ENCODE measurements around the gene TNNI2.

GRCh38 chr11:1819074-1819473 lies 19.7 kb upstream of the TNNI2 start:
- TF ChIP-seq CTCF (IDR thresholded peaks at IDR 0.05; ENCODE audit: low read depth, low read length) (no peak), POLR2A (IDR thresholded peaks at IDR 0.05; ENCODE audit: extremely low read depth, insufficient read length) (no peak), MAX (IDR thresholded peaks at IDR 0.05; ENCODE audit: low read depth, low read length) (no peak), MYC (IDR thresholded peaks at IDR 0.05; ENCODE audit: low read depth, low read length) (no peak)

Measured in NB4 (cell line).